ENCODE measurements around the gene ITGA6.
A peak's percentile ranks its signal among the peaks of the same experiment; 100 is the strongest.

The ITGA6 gene

DNA sequence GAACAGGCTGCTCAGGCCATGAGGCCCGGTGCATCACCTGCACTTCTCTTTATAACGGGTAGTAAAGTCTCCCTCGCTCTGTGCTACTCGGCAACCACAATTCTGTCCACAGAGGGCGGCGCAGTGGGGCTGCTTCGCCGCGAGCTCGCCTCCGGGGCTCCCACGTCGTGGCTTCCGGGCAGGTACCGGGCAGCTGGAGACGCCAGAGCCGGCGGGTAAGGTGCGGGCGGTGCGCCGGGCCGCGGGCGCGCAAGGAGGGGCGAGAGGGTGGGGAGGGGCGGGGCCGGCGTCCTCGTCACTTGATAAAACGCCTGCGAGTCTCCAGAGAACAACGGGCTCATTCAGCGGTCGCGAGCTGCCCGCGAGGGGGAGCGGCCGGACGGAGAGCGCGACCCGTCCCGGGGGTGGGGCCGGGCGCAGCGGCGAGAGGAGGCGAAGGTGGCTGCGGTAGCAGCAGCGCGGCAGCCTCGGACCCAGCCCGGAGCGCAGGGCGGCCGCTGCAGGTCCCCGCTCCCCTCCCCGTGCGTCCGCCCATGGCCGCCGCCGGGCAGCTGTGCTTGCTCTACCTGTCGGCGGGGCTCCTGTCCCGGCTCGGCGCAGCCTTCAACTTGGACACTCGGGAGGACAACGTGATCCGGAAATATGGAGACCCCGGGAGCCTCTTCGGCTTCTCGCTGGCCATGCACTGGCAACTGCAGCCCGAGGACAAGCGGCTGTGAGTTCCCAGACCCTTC is at the start of gene ITGA6:
ITGA6 (plus strand) TSS at position 331 of the 734 bp plus-strand sequence.
- TF ChIP-seq, protein P1, sequence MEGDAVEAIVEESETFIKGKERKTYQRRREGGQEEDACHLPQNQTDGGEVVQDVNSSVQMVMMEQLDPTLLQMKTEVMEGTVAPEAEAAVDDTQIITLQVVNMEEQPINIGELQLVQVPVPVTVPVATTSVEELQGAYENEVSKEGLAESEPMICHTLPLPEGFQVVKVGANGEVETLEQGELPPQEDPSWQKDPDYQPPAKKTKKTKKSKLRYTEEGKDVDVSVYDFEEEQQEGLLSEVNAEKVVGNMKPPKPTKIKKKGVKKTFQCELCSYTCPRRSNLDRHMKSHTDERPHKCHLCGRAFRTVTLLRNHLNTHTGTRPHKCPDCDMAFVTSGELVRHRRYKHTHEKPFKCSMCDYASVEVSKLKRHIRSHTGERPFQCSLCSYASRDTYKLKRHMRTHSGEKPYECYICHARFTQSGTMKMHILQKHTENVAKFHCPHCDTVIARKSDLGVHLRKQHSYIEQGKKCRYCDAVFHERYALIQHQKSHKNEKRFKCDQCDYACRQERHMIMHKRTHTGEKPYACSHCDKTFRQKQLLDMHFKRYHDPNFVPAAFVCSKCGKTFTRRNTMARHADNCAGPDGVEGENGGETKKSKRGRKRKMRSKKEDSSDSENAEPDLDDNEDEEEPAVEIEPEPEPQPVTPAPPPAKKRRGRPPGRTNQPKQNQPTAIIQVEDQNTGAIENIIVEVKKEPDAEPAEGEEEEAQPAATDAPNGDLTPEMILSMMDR (conservative IDR thresholded peaks at IDR 0.05; ENCODE audit: control insufficient read depth, insufficient read depth, low read depth, low read length) = no peak
- no peak for DNase-seq (ENCODE audit: low read depth)
- peak within 1 kb of the TSS; percentile 41 for H3K4me3 ChIP-seq (ENCODE audit: control insufficient read depth, low read depth, low read length)

DNA sequence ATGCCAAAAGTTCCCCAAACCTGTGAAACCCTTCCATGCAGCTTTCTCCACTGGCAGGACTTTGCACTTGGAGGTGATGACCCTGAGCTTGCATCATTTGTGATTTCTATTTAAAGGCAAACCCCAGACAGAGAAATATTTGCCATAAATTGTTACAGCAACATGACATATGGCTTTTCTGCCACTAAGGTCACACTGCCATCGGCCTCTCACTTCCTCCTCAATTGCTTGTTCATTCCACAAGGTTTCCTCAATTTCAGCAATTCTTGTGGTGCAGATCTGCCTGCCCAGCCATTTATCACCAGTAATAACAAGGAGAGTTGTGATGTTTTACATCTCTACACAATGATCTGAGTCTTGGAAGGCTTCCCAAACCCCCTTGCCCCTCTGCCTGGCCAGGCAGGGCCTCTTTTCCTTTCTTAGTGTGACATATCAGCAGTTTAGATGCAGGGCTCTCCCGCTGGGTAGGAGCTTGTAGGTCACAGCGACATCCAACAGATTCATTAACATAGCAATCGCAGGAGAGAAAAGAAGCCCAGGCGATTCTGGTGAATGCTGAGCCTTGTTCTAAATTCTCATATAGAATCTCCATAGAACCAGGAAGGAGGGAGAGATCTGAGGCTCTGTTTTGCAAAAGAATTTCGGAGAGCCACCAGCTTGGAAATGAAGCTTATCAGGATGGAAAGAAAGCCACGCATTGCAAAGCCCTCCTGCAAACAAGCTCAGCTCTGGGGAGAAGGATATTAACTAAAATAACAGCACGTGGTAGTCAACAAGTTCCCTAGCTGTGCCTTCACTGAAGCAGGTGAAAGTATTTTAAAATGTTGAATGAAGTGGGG is 46.7 kb upstream of the ITGA6 start:
- no peak for DNase-seq (ENCODE audit: low read depth)
- TF ChIP-seq, protein P1 (conservative IDR thresholded peaks at IDR 0.05; ENCODE audit: control insufficient read depth, insufficient read depth, low read depth, low read length) = no peak
- H3K4me3 ChIP-seq (ENCODE audit: control insufficient read depth, low read depth, low read length) = no peak overlapping the region

GRCh38 chr2:172381275-172382027 is 45.9 kb upstream of the ITGA6 start:
- no peak overlapping the region for H3K4me3 ChIP-seq (ENCODE audit: control insufficient read depth, low read depth, low read length)
- DNase-seq (ENCODE audit: low read depth) = no peak
- TF ChIP-seq, protein P1 (conservative IDR thresholded peaks at IDR 0.05; ENCODE audit: control insufficient read depth, insufficient read depth, low read depth, low read length) = no peak

DNA sequence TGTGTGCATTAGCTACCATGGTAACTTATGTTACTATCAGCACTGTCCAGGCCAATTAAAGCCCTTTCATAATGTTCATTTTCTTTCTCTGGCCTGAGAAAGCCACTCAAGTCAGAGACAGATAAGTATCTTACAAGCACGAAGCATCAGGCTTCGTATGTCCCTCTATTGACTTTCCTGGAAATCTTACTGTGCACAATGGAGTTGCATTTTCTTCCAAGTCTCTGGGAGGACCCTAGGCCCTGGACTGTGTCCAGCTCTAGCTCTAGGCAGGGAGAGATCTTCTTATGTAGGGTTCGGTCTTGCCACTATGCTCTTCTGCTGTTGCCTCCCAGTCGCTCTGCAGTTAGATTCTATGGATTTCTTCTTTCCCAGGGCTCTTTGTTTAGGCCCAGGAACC is 40.0 kb upstream of the ITGA6 start:
- TF ChIP-seq, protein P1 (conservative IDR thresholded peaks at IDR 0.05; ENCODE audit: control insufficient read depth, insufficient read depth, low read depth, low read length) = no peak
- H3K4me3 ChIP-seq (ENCODE audit: control insufficient read depth, low read depth, low read length) = no peak overlapping the region
- no peak for DNase-seq (ENCODE audit: low read depth)

- no peak overlapping the region for H3K4me3 ChIP-seq (ENCODE audit: control insufficient read depth, low read depth, low read length)
- DNase-seq (ENCODE audit: low read depth) = no peak
- TF ChIP-seq, protein P1 (conservative IDR thresholded peaks at IDR 0.05; ENCODE audit: control insufficient read depth, insufficient read depth, low read depth, low read length) = no peak
Observed at GRCh38 chr2:172389685-172390339, 37.6 kb upstream of the ITGA6 start.

DNA sequence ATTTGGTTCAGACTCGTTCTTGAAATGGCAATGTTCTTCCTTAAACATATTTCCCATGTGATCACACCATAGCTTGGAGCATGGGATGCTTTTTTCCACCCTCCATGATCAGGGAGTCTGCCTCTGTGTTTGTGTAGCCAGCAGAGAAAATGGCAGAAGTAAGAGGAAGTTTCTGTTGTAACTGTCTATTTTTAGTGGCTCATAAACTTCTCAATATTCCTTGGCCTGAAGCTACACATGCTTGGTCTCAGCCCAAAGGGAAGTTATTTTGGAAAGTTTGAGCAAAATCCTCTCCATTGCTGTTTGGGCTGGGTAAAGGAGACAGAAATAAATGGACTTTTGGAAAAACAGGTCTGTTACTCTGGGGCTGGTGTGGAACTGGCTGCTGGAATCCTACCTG is 33.4 kb upstream of the ITGA6 start:
- TF ChIP-seq, protein P1 (conservative IDR thresholded peaks at IDR 0.05; ENCODE audit: control insufficient read depth, insufficient read depth, low read depth, low read length) = no peak
- H3K4me3 ChIP-seq (ENCODE audit: control insufficient read depth, low read depth, low read length) = no peak overlapping the region
- DNase-seq (ENCODE audit: low read depth) = no peak
